Adipose tissue (tissue), 3 donors: ENCODE data around the gene KCNK4. TPM values are rescaled to one million over a fixed set of nuclear protein-coding genes. Genes with fewer than 3 reads are reported as not detected.
A peak's percentile ranks its signal among the peaks of the same experiment; 100 is the strongest.

Experiments
- H3K27ac ChIP-seq: one replicate; pipeline ENCODE4 v1.5.1; 2013; ENCODE audit warnings: low read depth, low read length
- WGBS, 3 donors: extraction: QIAGEN DNeasy Blood & Tissue Kit; methylation state at CpG; one replicate each; pipeline ENCODE4 v1.1.7; 2013; 5-methylcytosine and 5-hydroxymethylcytosine counted together
- polyA plus RNA-seq, 3 donors: library from polyadenylated mRNA; stranded (reverse); fragments of 200-250 nt; gene quantifications; one replicate each; pipeline ENCODE4 v1.2.3, GENCODE V29; 2013
- donor health status: healthy with polysubstance abuse.
- donor health status: Bipolar disorder and iron deficiency.
- donor health status: healthy.

The KCNK4 gene
- polyA plus RNA-seq, 3 donors: 0.04 TPM; not detected in 2

DNA sequence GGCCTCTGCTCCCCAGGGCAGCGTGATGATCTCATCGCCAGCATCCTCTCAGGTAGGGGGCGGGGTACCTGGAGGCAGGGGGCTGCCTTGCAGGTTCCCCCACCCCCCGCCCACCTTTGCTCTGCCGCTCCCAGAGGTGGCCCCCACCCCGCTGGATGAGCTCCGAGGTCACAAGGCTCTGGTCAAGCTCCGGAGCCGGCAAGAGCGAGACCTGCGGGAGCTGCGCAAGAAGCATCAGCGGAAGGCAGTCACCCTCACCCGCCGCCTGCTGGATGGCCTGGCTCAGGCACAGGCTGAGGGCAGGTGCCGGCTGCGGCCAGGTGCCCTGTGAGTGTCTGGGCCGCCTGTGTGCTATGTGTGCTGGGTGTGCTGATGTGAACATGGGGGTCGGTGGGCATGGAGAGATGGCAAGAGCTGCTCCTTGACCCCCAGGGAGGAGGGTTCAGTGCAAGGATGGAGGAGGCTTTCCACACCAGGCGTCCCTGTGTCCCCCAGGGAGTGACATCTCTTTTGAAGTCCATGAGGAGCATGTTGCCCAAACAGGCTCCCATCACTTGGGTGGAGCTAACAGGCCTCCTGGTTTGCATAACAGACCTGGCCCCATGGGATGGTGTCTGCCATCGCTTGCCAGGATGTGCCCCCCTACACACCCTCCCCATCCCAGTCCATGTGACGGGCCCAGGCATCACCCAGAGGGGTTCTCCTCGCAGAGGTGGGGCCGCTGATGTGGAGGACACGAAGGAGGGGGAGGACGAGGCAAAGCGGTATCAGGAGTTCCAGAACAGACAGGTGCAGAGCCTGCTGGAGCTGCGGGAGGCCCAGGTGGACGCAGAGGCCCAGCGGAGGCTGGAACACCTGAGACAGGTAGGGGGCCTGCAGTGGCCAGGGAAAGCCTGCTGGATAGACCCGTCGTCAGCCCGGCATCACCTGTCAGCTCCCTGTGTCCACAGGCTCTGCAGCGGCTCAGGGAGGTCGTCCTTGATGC, 25.6 kb upstream of the KCNK4 start:
- H3K27ac ChIP-seq: no peak overlapping the region
- WGBS, 3 donors: 91 to 94% (median 92%) methylated on average over 33 to 35 of the region's 35 CpGs

DNA sequence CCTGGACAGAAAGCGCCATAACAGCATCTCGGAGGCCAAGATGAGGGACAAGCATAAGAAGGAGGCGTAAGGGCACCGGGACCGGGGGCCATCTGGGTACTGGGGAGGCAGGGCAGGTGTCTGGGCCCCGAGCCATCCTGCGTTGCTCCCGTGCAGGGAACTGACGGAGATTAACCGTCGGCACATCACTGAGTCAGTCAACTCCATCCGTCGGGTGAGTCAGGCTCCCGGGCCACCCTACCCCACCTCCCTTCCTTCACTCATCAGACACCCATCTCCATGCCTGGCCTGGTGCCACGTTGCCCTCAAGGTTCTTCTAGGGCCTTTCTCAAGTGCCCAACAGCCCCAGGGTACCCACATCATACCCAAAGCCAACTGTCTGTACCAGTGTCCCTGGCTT, 24.8 kb upstream of the KCNK4 start:
- WGBS, 3 donors: 87 to 94% (median 92%) methylated on average over 15 of the region's 15 CpGs
- no peak overlapping the region for H3K27ac ChIP-seq

DNA sequence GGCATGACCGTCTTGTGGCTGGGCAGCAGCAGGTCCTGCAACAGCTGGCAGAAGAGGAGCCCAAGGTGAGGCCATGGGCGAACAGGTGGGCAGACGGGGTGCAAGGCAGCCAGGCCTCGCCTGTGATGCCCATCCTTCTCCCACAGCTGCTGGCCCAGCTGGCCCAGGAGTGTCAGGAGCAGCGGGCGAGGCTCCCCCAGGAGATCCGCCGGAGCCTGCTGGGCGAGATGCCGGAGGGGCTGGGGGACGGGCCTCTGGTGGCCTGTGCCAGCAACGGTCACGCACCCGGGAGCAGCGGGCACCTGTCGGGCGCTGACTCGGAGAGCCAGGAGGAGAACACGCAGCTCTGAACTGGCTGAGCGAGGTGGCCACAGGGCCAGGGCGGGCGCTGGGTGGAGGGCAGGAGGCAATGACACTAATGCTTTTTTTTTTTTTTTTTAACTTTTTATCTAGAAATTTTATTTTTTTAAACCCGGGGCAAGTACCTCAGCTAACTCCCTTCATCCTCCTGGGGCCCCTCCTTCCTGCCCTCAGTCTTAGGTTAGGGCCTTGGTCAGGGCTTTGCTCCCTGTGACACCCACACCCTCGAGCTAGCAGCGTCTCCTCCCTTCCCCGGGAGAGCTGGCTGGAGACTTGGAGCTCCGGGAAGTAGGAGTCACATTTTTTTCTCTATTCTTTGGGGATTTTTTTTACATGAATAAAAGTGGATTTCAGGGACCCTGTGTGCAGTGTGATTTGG, 23.7 kb upstream of the KCNK4 start:
- H3K27ac ChIP-seq: no peak overlapping the region
- 73 to 90% (median 77%) methylated on average over 27 of the region's 27 CpGs for WGBS, 3 donors

DNA sequence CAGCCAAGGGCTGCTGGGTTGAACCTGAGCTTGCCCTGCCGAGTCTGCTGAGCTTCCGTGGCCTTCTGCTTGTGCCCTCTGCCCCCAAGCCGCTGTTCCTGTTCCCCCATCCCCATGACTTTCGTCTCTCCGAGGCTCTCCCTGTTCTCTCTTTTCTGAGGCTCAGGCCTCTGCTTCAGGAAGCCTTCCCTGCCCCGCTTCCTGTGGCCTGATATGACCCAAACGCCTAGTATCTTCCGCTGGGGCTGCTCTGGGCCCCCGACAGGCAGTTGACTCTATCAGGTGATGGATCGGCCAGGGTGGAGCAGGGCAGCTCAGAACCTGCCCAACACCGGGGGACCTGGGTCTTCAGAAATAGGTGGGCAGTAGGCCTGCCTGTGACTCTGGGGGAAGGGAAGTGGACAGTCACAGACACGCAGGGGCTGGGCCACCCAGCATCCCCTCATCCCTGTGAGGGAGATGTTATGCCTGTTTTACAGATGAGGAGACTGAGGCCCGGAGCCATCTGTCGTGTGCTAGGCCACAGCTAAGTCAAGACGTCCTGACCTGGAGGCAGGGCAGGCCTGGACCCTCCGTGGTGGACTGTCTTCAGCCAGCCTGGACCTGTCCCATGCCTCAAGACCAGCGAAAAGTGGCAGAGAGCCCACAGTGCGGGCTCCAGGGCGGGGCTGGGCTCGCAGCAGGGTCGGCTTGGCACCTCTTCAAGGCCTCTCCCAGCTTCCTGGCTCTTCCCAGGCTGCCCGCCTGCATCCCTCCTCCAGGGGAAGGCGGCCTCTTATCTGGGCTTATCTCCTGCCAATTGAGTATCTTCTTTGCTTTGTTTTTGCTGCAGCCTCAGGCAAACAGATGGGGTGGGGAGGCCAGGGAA, 22.8 kb upstream of the KCNK4 start:
- WGBS, 3 donors: 20 to 44% (median 26%) methylated on average over 23 of the region's 23 CpGs
- no peak overlapping the region for H3K27ac ChIP-seq

DNA sequence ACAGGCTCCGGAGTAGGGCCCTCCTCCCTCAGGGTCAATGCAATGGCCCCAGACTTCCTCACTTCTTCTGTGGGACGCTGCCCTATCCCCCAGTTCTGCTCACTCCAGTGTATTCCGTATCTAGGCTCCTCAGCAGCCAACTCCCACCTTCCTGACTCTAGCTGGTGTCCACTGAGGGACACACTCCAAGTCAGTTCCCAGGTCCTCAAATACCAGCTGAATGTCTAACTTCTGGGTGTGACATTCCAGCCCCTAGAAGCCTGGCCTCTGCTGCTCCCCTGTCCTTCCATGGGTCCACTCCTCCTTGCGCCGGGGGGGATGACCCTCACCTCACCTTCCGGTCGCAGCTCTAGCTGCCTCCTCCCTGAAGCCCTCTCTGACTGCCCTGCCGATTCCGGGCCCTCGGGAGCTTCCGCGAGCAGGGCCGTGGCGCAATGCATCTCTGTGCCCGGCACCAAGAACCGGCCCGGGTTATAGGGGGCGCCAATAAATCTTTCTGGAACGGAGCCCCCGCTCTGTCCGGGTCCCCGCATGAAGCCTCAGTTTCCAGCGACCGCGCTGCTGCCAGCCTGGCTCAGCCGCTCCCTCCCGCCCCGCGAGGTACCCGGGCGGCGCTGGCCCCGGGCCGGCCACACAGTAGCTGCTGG, 22.1 kb upstream of the KCNK4 start:
- H3K27ac ChIP-seq: peak overlapping the region; percentile 48
- 1% methylated on average over 33 to 34 of the region's 34 CpGs for WGBS, 3 donors

DNA sequence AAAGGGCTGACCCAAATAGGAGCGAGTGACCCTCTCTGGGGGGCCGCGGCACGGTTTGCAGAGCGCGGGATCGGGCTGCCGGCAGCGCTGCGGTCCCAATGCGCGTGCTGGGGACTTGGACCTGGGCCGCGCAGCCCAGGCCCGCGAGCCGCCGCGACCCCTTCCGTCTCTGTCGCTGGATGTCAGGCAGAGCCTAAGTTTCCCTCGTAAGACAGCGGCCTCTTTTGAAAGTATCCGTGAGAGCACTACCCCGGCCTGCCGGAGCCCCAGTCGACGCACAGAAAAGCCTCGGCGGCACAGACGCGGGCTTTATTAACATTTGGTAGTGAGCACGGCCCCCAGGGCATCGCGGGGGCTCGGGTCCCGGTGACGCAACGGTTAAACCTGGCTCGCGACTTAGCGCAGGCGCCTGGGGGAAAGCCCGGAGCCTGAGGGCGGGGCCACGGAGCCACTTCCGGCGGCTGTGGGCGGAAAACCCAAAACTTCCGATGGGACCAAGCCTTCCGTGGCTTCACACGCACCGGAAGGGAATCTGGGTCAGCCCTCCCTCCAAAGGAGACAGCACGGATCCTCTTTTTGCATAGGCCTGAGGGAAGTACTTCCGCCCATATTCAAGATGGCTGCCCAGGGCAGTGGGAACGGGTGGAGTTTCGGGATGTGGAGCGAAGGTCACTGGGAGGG, 21.4 kb upstream of the KCNK4 start:
- peak overlapping the region; percentile 76 for H3K27ac ChIP-seq
- WGBS, 3 donors: 0 to 1% (median 0%) methylated on average over 57 to 58 of the region's 58 CpGs

DNA sequence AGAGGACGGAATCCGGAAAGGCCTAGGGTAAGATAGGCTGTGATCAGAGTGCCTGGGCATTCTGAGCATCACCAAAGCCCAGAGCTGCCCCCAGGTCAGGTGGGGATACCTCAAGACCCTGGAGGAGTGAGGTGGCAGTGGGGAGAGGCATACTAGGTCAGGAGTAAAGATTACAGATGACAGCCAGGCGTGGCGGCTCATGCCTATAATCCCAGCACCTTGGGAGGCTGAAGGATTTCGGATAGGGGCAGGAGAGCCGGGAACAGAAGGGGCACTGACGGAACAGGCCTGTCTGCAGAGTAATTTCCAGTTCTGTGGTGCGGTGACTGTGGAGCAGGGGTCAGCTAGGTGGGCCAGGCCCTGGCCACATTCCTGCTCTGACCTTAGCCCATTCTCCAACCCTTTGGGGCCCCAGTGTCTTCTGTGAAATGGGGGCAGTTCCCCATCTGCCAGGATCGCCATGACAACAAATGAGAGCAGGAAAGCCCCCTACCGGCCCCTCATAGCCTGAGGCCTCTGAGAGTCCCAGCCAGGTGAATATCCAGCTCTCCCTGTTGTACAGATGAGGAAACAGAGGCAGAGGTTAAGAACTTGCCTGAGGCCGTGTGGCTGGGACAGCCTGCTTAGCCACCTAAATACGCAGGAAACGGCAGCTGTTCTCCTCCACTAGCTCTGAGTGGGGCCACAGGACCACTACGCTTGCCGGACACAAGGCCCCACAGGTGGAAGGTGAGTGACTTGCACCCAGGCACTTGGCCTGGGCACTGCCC, 15.9 kb upstream of the KCNK4 start:
- 89 to 94% (median 91%) methylated on average over 15 of the region's 15 CpGs for WGBS, 3 donors
- no peak overlapping the region for H3K27ac ChIP-seq

DNA sequence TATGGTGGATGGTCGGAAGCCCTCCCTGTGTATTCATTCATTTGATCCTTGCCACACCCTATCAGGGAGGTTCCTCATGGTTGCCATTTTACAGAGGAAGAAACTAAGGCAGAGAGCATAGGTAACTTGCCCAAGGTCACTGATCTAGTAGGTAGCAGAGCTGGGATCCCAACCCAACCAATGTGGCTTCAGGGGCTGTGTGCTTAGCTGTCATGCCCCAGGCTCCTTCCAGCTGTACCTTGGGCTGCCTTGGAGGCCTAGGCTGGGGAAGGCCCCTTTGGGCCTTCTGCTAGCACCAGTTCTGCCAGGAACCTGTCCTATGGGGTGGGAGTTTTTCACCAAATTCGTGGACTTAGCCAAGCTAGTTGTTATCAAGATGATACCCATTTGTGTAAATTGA, 15.3 kb upstream of the KCNK4 start:
- H3K27ac ChIP-seq: no peak overlapping the region
- WGBS, 3 donors: 79 to 86% (median 84%) methylated on average over 2 of the region's 2 CpGs

DNA sequence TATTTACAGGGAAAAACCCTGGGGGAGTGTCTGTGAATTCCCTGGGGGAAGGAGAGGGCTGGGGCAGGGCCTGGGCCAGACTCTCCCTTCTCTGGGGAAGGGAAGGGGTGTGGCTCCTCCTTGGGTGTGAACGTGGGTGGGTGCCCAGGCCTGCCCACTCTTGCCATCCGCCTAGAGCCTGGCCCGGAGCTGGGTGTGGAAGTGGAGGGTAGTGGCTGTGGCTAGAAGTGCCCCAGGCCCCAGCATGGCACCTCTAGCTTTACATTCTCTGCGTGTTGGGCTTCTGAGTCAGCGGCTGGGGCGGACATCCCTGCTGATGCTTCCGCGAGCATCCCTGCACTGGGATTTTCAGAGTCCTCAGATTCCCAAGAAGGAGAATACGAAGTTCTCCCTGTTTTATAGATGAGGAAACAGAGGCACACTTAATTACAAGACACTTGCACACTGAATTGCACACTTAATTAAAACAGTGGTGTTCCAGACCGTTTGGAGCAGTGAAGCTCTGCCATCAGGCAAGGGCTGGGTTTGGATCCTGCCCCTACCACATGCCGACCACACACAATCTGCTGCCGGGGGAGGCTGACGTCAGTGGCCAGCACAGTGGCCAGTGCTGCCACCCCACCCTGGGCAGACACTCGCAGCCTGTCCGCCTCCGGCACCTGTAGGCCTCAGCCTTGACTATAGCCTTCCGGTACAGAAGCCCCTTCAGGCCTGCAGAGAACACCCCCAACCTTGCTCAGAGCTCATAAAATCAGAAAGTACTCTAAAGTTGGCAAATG, 14.3 kb upstream of the KCNK4 start:
- WGBS, 3 donors: 76 to 89% (median 81%) methylated on average over 17 of the region's 17 CpGs
- H3K27ac ChIP-seq: no peak overlapping the region

DNA sequence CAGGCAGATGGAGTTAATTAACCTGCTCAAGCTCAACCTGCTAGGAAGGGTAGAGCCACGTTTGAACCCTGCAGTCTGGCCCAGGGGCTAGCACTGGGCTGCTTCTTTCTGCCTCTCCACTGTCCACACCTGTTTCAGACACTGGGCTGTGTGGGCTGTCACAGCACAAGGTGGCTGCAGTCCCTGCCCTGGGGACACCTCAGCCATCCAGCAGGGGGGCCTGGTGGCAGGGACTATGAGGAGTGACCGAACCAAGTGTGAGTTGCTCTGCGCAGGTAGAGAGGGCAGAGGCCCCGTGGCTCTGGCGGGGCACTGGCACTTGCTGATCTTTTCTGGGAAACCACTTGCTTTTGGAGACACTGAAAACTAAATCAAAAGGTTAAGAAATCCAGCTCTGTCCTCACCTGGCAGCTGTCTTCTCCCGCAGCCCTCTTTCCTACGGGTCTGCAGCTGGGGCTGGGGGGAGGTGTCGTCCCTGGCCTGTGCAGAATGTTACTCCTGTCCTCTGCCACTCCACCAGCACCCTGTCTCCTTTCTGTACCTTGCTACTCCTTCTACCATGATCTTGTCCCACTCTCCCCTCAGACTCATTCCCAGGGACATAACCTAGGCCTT, 12.4 kb upstream of the KCNK4 start:
- no peak overlapping the region for H3K27ac ChIP-seq
- WGBS, 3 donors: 85 to 95% (median 88%) methylated on average over 8 of the region's 8 CpGs

DNA sequence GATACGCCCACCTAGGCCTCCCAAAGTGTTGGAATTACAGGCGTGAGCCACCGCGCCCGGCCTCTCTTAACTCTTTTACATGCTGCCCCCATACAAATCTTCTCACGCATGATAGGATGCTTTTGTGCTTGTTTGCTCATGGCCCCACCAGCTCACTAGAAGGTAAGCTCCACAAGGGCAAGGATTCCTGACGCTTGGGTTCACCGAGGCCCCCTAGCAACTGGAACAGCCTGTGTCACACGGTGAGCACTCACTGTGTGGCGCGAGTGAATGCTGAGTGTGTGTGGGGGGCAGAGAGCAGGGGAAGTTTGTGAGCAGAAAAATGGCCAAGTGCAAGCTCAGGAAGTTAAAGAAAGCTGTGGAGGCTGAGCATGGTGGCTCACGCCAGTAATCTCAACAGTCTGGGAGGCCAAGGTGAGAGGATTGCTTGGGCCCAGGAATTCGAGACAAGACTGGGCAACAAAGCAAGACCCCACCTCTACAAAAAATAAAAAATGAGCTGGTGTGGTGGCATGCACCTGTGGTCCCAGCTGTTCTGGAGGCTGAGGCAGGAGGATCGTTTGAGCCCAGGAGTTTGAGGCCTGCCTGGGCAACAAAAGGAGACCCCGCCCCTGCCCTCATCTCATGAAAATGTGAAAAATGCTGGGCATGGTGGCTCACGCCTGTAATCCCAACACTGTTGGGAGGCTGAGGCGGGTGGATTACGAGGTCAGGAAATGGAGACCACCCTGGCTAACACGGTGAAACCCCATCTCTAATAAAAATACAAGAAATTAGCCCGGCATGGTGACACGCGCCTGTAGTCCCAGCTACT, 8.9 kb upstream of the KCNK4 start:
- 95 to 96% (median 96%) methylated on average over 22 of the region's 22 CpGs for WGBS, 3 donors
- H3K27ac ChIP-seq: no peak overlapping the region

DNA sequence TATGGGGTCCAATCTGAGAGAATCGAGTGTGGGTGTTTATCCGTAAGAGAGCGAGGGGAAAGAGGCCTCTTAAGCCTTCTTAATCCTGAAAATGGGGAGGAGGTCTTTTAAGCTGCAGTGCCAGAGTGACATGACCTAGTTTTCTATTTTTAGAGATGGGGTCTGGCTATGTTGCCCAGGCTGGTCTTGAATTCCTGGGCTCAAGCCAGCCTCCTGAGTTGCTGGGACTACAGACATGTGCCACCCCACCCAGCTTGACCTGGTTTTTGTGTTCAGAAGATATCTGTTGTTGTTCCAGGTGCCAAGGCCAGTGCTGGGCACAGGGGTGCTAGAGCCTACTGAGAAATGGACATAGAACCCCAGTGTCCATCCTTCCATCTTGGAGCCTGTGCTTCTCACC, 8.0 kb upstream of the KCNK4 start:
- no peak overlapping the region for H3K27ac ChIP-seq
- WGBS, 3 donors: 91 to 92% (median 91%) methylated on average over 3 of the region's 3 CpGs

DNA sequence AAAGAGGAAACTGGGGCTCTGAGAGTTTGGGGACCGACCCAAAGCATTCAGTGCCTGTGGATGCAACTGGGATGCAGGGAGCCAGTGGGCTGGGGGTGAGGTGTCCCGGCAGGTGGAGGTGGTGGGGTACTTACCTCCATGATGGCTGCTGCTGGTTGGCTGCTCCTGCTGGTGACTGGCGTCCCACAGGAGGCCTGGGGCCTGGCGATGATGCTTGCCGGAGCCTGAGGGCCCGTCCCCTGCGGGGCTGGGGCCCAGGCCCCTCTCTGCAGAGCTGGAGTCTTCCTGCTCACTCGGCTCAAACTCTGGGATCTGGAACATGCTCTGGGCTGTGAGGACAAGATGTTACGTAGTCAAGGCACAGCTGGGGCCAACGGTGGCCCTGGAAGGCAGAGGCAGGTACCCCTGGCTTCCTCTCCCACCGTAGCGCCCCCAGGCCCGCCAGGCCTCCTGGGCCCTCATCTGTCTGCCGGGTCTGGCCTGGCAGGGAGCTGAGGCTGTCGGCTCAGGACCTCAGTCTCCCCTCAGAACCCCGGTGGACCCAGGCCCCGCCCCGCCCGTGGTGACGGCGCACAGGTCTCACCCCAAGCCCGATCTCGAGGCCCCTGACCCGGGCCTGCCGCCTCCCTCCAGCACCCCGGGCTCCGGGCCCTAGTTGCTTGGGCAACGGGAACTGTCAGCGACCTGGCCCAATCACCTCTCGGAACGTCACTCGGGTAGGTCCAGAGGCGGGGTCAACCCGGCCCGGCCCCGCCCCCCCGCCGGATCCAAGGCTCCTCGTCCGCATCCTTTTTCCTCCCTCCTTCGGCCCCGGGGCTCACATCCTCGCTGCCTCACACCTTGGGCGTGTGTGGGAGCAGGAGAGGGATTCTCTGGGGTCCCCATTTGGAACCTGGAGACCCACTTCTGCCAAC, 6.8 kb upstream of the KCNK4 start, which contains the start of gene BAD:
Gene BAD, minus strand, starts transcription at position 618 of the 914 bp plus-strand sequence. Its CDS starts 297 bp downstream, at position 321.
- H3K27ac ChIP-seq: peak within 1 kb of the TSS; percentile 56
- WGBS, 3 donors: 2 to 3% (median 2%) methylated on average over 35 to 44 of the region's 44 CpGs
